Measurements from ENCODE around the gene HAUS6.

DNA sequence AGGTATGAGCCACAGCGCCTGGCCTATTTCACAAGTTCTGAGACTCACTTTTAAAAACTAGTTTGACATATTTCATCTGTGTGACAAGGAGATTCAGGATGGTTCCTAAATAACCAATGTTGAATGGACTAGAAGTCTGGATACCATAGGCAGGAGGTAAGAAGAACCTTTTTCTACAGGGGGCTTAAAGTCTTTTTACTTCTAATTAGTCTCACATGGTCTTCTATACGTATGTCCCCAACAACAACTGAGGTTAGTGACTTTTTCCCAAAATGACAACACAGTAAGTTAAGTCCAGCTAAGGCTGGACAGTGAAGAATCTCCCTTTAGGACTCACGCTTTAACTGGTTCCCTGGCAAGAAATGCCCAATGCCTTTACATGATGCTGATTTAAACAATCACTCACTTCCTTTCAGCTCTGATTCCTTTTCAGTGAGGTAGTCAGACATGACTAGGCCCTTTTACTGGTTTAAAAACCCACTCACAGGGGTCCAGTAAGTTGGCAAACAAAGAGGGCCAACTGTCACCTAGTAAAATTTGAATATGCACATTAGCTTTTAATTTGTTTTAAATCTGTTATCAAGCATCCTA lies 12.1 kb upstream of the HAUS6 start:
- TF ChIP-seq, protein P1, sequence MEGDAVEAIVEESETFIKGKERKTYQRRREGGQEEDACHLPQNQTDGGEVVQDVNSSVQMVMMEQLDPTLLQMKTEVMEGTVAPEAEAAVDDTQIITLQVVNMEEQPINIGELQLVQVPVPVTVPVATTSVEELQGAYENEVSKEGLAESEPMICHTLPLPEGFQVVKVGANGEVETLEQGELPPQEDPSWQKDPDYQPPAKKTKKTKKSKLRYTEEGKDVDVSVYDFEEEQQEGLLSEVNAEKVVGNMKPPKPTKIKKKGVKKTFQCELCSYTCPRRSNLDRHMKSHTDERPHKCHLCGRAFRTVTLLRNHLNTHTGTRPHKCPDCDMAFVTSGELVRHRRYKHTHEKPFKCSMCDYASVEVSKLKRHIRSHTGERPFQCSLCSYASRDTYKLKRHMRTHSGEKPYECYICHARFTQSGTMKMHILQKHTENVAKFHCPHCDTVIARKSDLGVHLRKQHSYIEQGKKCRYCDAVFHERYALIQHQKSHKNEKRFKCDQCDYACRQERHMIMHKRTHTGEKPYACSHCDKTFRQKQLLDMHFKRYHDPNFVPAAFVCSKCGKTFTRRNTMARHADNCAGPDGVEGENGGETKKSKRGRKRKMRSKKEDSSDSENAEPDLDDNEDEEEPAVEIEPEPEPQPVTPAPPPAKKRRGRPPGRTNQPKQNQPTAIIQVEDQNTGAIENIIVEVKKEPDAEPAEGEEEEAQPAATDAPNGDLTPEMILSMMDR (IDR thresholded peaks at IDR 0.05; ENCODE audit: low read depth, low read length): no peak
- TF ChIP-seq POLR2A (IDR thresholded peaks at IDR 0.05; ENCODE audit: extremely low read depth, insufficient read length): no peak
- TF ChIP-seq, protein P2, sequence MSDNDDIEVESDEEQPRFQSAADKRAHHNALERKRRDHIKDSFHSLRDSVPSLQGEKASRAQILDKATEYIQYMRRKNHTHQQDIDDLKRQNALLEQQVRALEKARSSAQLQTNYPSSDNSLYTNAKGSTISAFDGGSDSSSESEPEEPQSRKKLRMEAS (IDR thresholded peaks at IDR 0.05; ENCODE audit: low read depth, low read length): no peak
